Calu3 (cell line): ENCODE results near the gene SH3RF2. TPM values are rescaled to one million over a fixed set of nuclear protein-coding genes. Genes with fewer than 3 reads are reported as not detected.

ENCODE experiments used
- BruUV-seq: library from RNA; stranded (reverse); fragments of 400-500 nt; replicated peaks from 2 replicates; lab custom pipeline; 2021; lab: Mats Ljungman, UMichigan
- CTCF ChIA-PET: fragments of 300-600 bp; sonication (Branson Sonifier 250); formaldehyde crosslinking; loops from one replicate; lab custom pipeline; 2022; ENCODE audit warnings: antibody characterized with exemption; lab: Charles Lee
- DNase-seq: peaks from one replicate; pipeline ENCODE4 v3.0.0; 2022
- H3K27ac Mint-ChIP-seq: one replicate; pipeline ENCODE4 v1.8.0; 2022; ENCODE audit warnings: mixed read lengths; ENCODE audit not compliant: unreplicated experiment
- H3K27me3 Mint-ChIP-seq: one replicate; pipeline ENCODE4 v1.8.0; 2022; ENCODE audit warnings: mixed read lengths; ENCODE audit not compliant: unreplicated experiment
- H3K36me3 Mint-ChIP-seq: one replicate; pipeline ENCODE4 v1.8.0; 2022; ENCODE audit warnings: mild to moderate bottlenecking, moderate library complexity, mixed read lengths; ENCODE audit not compliant: insufficient read depth, unreplicated experiment
- H3K4me1 Mint-ChIP-seq: one replicate; pipeline ENCODE4 v1.8.0; 2022; ENCODE audit warnings: mild to moderate bottlenecking, low read depth, mixed read lengths; ENCODE audit not compliant: unreplicated experiment
- H3K4me3 Mint-ChIP-seq: one replicate; pipeline ENCODE4 v1.8.0; 2022; ENCODE audit warnings: mild to moderate bottlenecking, low read depth, moderate library complexity, mixed read lengths; ENCODE audit not compliant: unreplicated experiment
- H3K9me3 Mint-ChIP-seq: one replicate; pipeline ENCODE4 v1.8.0; 2022; ENCODE audit warnings: low read depth, mixed read lengths; ENCODE audit not compliant: unreplicated experiment
- intact Hi-C: fragments of 100-400 bp; cut with micrococcal nuclease; formaldehyde crosslinking; loops from one replicate; pipeline ENCODE4 v1.10.0; 2022; ENCODE audit not compliant: unreplicated experiment
- total RNA-seq: library from RNA; stranded (reverse); gene quantifications from 2 replicates; pipeline ENCODE4 v1.2.3, GENCODE V29; 2022
- TF ChIP-seq, protein P1 (sequence below): fragments of 200-600 bp; IDR thresholded peaks from one replicate; pipeline ENCODE4 v1.8.0; 2022; ENCODE audit warnings: antibody characterized with exemption; ENCODE audit not compliant: unreplicated experiment

The SH3RF2 gene
- total RNA-seq, 1 experiment from 2014 or later, result 21.9 TPM

DNA sequence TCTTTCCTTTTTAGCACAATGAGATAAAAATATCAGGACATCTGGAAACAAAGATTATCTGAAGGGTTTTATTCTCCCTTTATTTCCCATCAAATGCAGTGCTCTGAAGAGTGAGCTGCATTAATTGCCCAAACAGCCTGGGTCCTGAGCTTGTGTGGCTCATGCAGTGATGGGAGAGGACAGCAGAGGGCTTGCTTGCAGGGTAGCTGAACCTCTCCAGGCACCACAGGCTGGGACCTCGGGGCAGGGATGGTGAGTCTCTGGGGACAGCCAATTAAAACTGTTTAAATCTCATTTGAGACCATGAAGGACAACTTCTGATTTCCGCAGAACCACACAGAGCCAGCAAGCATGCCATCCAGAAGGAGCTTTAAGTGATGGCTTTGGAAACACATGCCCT is 97.7 kb downstream of the SH3RF2 start:
- intact Hi-C loops, result no loop called here
- H3K27ac Mint-ChIP-seq, result no peak overlapping the region
- H3K4me3 Mint-ChIP-seq, result no peak overlapping the region
- DNase-seq, result no peak
- no peaks in the 10 kb centered on the region for H3K9me3 Mint-ChIP-seq
- CTCF ChIA-PET, result no interaction called here
- peaks cover 11% of the 10 kb centered on the region for H3K4me1 Mint-ChIP-seq
- BruUV-seq, result no TSS peak
- no peaks in the 10 kb centered on the region for H3K36me3 Mint-ChIP-seq
- TF ChIP-seq, protein P1, sequence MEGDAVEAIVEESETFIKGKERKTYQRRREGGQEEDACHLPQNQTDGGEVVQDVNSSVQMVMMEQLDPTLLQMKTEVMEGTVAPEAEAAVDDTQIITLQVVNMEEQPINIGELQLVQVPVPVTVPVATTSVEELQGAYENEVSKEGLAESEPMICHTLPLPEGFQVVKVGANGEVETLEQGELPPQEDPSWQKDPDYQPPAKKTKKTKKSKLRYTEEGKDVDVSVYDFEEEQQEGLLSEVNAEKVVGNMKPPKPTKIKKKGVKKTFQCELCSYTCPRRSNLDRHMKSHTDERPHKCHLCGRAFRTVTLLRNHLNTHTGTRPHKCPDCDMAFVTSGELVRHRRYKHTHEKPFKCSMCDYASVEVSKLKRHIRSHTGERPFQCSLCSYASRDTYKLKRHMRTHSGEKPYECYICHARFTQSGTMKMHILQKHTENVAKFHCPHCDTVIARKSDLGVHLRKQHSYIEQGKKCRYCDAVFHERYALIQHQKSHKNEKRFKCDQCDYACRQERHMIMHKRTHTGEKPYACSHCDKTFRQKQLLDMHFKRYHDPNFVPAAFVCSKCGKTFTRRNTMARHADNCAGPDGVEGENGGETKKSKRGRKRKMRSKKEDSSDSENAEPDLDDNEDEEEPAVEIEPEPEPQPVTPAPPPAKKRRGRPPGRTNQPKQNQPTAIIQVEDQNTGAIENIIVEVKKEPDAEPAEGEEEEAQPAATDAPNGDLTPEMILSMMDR, result no peak
- H3K27me3 Mint-ChIP-seq, result no peaks in the 10 kb centered on the region

DNA sequence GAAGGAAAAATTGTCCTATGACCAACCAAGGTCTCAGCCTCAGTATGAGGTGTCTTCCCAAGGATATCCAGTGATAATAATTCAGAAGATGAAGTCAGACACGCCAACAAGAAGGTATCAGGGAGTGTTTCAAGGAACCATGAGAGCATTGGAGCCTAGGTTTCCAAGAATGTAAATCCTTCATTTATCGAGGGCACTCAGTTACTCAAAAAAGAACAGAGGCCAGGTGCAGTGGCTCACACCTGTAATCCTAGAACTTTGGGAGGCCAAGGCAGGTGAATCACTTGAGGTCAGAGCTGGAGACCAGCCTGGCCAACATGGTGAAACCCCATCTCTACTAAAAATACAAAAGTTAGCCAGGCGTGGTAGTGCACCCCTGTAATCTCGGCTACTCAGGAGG is 98.2 kb downstream of the SH3RF2 start:
- H3K27me3 Mint-ChIP-seq, result no peaks in the 10 kb centered on the region

DNA sequence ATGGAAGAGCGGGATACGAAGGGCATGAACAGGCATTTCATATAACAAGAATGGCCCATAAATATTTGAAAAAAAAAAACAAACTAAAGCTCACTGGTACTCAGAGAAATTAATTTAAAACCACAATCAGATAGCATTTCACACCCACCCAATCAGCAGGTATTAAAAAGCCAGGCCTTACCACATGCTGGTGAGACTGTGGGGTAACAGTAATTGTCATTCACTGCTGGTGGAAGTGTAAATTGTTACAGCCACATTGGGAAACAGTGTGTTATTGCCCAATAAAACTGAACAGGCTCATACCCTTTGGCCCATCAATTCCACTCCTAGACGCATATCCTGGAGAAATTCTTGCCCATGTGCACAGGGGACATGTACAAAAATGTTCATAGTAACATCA is 103.0 kb downstream of the SH3RF2 start:
- H3K4me1 Mint-ChIP-seq, result peaks cover 22% of the 10 kb centered on the region
- CTCF ChIA-PET, result no interaction called here
- intact Hi-C loops, result no loop called here
- H3K27ac Mint-ChIP-seq, result no peak overlapping the region
- H3K36me3 Mint-ChIP-seq, result no peaks in the 10 kb centered on the region
- H3K4me3 Mint-ChIP-seq, result no peak overlapping the region
- no TSS peak for BruUV-seq
- no peaks in the 10 kb centered on the region for H3K27me3 Mint-ChIP-seq
- DNase-seq, result no peak
- H3K9me3 Mint-ChIP-seq, result no peaks in the 10 kb centered on the region
- TF ChIP-seq, protein P1, result no peak

More for the DNA sequence above, 98.2 kb downstream of the SH3RF2 start:
- no peak overlapping the region for H3K27ac Mint-ChIP-seq
- H3K4me1 Mint-ChIP-seq, result peaks cover 6% of the 10 kb centered on the region
- no peak for DNase-seq
- no peaks in the 10 kb centered on the region for H3K9me3 Mint-ChIP-seq
- no TSS peak for BruUV-seq
- H3K36me3 Mint-ChIP-seq, result no peaks in the 10 kb centered on the region
- CTCF ChIA-PET, result no interaction called here
- intact Hi-C loops, result no loop called here
- TF ChIP-seq, protein P1, result no peak
- no peak overlapping the region for H3K4me3 Mint-ChIP-seq

DNA sequence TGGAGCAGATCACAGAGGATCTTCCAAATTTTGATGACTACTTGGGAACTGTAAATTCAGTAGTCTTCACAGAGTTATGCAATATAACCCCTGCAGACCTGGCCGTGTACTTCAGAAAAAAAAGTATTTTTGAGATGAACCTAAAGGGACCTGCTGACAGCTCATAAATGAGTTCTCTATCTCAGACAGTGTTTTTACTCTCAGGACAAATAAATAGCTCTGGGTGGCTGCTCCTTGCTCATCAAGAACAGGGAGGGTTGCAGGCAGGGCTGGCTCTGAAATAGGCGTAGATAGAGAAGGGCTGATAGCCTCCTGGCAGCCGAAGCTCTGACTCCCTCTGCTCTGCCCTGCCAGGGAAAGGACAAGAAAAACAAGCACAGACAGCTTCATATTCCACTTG is 104.1 kb downstream of the SH3RF2 start:
- no peaks in the 10 kb centered on the region for H3K36me3 Mint-ChIP-seq
- H3K27me3 Mint-ChIP-seq, result no peaks in the 10 kb centered on the region
- no peak for DNase-seq
- no peak overlapping the region for H3K27ac Mint-ChIP-seq
- intact Hi-C loops, result no loop called here
- no TSS peak for BruUV-seq
- H3K4me3 Mint-ChIP-seq, result no peak overlapping the region
- TF ChIP-seq, protein P1, result no peak
- CTCF ChIA-PET, result interaction anchor here (1.1 to 1.8 kb wide), 4 partner anchors 10 to 132 kb away, joined by 4 to 9 read pairs (median 7); no protein-coding TSS in a partner anchor
- H3K4me1 Mint-ChIP-seq, result peaks cover 27% of the 10 kb centered on the region
- no peaks in the 10 kb centered on the region for H3K9me3 Mint-ChIP-seq
